Measurements from ENCODE around the gene PARP9.

GRCh38 chr3:122498152-122498551 is 65.9 kb downstream of the PARP9 start:
- TF ChIP-seq CTCF (IDR thresholded peaks at IDR 0.05) (no peak), POLR2A (IDR thresholded peaks at IDR 0.05) (no peak)
